ES-I3 (cell line): Measurements from ENCODE around the gene OR52R1.
"Not testable (repeated sequence)": the region's sequence is repeated elsewhere in the genome, so short reads cannot be mapped to it uniquely, and the experiment has no call there.

Experiments
- H3K36me3 ChIP-seq: 2 replicates; pipeline ENCODE4 v1.6.1; 2013; ENCODE audit warnings: mild to moderate bottlenecking, low read length, control low read depth, moderate library complexity; ENCODE audit not compliant: insufficient read depth
- H3K4me1 ChIP-seq: 2 replicates; pipeline ENCODE4 v1.6.1; 2013; ENCODE audit warnings: mild to moderate bottlenecking, control low read depth, low read length; ENCODE audit not compliant: insufficient read depth
- H3K9ac ChIP-seq: 2 replicates; pipeline ENCODE4 v1.6.1; 2013; ENCODE audit warnings: low read depth, mild to moderate bottlenecking, low read length, moderate library complexity
- H3K9me3 ChIP-seq: 2 replicates; pipeline ENCODE4 v1.6.1; 2013; ENCODE audit warnings: mild to moderate bottlenecking, low read length, moderate library complexity; ENCODE audit not compliant: control insufficient read depth, insufficient read depth

OR52R1 gene

GRCh38 chr11:4804280-4804679, at the start of gene OR52R1:
OR52R1 (minus strand) TSS chr11:4804380; CDS start chr11:4804380, 0 bp downstream.
- Histone ChIP-seq H3K36me3 (no peaks in the 10 kb centered on the region), H3K9me3 (no peaks in the 10 kb centered on the region), H3K4me1 (no peaks in the 10 kb centered on the region)

GRCh38 chr11:4851033-4851432, 46.9 kb upstream of the OR52R1 start:
- Histone ChIP-seq H3K36me3 (no peaks in the 10 kb centered on the region), H3K9me3 (no peaks in the 10 kb centered on the region), H3K9ac (no peak overlapping the region), H3K4me1 (no peaks in the 10 kb centered on the region)

More at GRCh38 chr11:4804280-4804679, at the start of gene OR52R1:
- no peak within 1 kb of the TSS for H3K9ac ChIP-seq

GRCh38 chr11:4848908-4849532, 44.8 kb upstream of the OR52R1 start, which contains the start of gene OR51S1:
OR51S1 (minus strand) TSS chr11:4849208; CDS start chr11:4849208, 0 bp downstream.
- Histone ChIP-seq H3K36me3 (no peaks in the 10 kb centered on the region), H3K4me1 (no peaks in the 10 kb centered on the region), H3K9me3 (no peaks in the 10 kb centered on the region), H3K9ac (no peak within 1 kb of the TSS)

GRCh38 chr11:4839851-4840549, 35.8 kb upstream of the OR52R1 start:
- Histone ChIP-seq H3K36me3 (no peaks in the 10 kb centered on the region), H3K4me1 (no peaks in the 10 kb centered on the region), H3K9ac (no peak overlapping the region), H3K9me3 (no peaks in the 10 kb centered on the region)

GRCh38 chr11:4830909-4831308, 26.7 kb upstream of the OR52R1 start:
- no peak overlapping the region for H3K9ac ChIP-seq
- H3K9me3 ChIP-seq = no peaks in the 10 kb centered on the region
- no peaks in the 10 kb centered on the region for H3K36me3 ChIP-seq
- no peaks in the 10 kb centered on the region for H3K4me1 ChIP-seq

GRCh38 chr11:4830346-4830745, 26.2 kb upstream of the OR52R1 start:
- H3K9me3 ChIP-seq = no peaks in the 10 kb centered on the region
- no peaks in the 10 kb centered on the region for H3K36me3 ChIP-seq
- no peaks in the 10 kb centered on the region for H3K4me1 ChIP-seq
- H3K9ac ChIP-seq = no peak overlapping the region

GRCh38 chr11:4826425-4826824, 22.2 kb upstream of the OR52R1 start:
- H3K4me1 ChIP-seq = no peaks in the 10 kb centered on the region
- H3K9ac ChIP-seq = no peak overlapping the region
- no peaks in the 10 kb centered on the region for H3K36me3 ChIP-seq
- no peaks in the 10 kb centered on the region for H3K9me3 ChIP-seq

GRCh38 chr11:4825132-4825531, 21.0 kb upstream of the OR52R1 start:
- H3K9me3 ChIP-seq = no peaks in the 10 kb centered on the region
- no peak overlapping the region for H3K9ac ChIP-seq
- H3K36me3 ChIP-seq = no peaks in the 10 kb centered on the region
- no peaks in the 10 kb centered on the region for H3K4me1 ChIP-seq

GRCh38 chr11:4821021-4821420, 16.8 kb upstream of the OR52R1 start, which contains the start of gene OR51F2:
OR51F2 (plus strand) TSS chr11:4821321; CDS start chr11:4821422, 101 bp downstream.
- Histone ChIP-seq H3K36me3 (no peaks in the 10 kb centered on the region), H3K4me1 (no peaks in the 10 kb centered on the region), H3K9ac (no peak within 1 kb of the TSS), H3K9me3 (no peaks in the 10 kb centered on the region)

GRCh38 chr11:4809246-4809645, 5.1 kb upstream of the OR52R1 start:
- H3K9ac ChIP-seq = no peak overlapping the region
- H3K9me3 ChIP-seq = no peaks in the 10 kb centered on the region
- no peaks in the 10 kb centered on the region for H3K4me1 ChIP-seq
- H3K36me3 ChIP-seq = no peaks in the 10 kb centered on the region

- H3K9me3 ChIP-seq = no peaks in the 10 kb centered on the region
- no peaks in the 10 kb centered on the region for H3K4me1 ChIP-seq
- no peaks in the 10 kb centered on the region for H3K36me3 ChIP-seq
- no peak overlapping the region for H3K9ac ChIP-seq
These were observed 4.3 kb upstream of the OR52R1 start for GRCh38 chr11:4808476-4808875.

GRCh38 chr11:4801316-4801715, 2.9 kb downstream of the OR52R1 start:
- H3K4me1 ChIP-seq, H3K9ac ChIP-seq, H3K36me3 ChIP-seq, H3K9me3 ChIP-seq: not testable (repeated sequence)

- H3K9ac ChIP-seq = no peak overlapping the region
- H3K36me3 ChIP-seq = no peaks in the 10 kb centered on the region
- no peaks in the 10 kb centered on the region for H3K4me1 ChIP-seq
- no peaks in the 10 kb centered on the region for H3K9me3 ChIP-seq
These were observed 5.6 kb downstream of the OR52R1 start for GRCh38 chr11:4798427-4799183.

GRCh38 chr11:4797206-4797605, 7.0 kb downstream of the OR52R1 start:
- H3K4me1 ChIP-seq = no peaks in the 10 kb centered on the region
- H3K36me3 ChIP-seq = no peaks in the 10 kb centered on the region
- H3K9ac ChIP-seq = no peak overlapping the region
- H3K9me3 ChIP-seq = no peaks in the 10 kb centered on the region
